ENCODE data around the gene MCRS1.
"Not testable (repeated sequence)": the region's sequence is repeated elsewhere in the genome, so short reads cannot be mapped to it uniquely, and the experiment has no call there.

Gene MCRS1

GRCh38 chr12:49541140-49541861 lies 26.6 kb downstream of the MCRS1 start:
- DNase-seq (ENCODE audit: low spot score), result no peak

GRCh38 chr12:49540229-49541139 lies 27.5 kb downstream of the MCRS1 start:
- no peak for DNase-seq (ENCODE audit: low spot score)

- DNase-seq (ENCODE audit: low spot score), result no peak
Measured at GRCh38 chr12:49539406-49540228, 28.3 kb downstream of the MCRS1 start.

GRCh38 chr12:49538510-49539403 lies 29.2 kb downstream of the MCRS1 start, which contains the start of gene KCNH3:
TSS of gene KCNH3 (plus strand) at chr12:49539030. CDS start at chr12:49539417, 387 bp downstream.
- peak; percentile 78 for DNase-seq (ENCODE audit: low spot score)

GRCh38 chr12:49537752-49538509 lies 30.0 kb downstream of the MCRS1 start:
- no peak for DNase-seq (ENCODE audit: low spot score)

GRCh38 chr12:49537231-49537751 lies 30.7 kb downstream of the MCRS1 start:
- no peak for DNase-seq (ENCODE audit: low spot score)

GRCh38 chr12:49536526-49537071 lies 31.3 kb downstream of the MCRS1 start:
- DNase-seq (ENCODE audit: low spot score), result no peak

- DNase-seq (ENCODE audit: low spot score), result no peak
Measured at GRCh38 chr12:49535921-49536525, 31.9 kb downstream of the MCRS1 start.

- no peak for DNase-seq (ENCODE audit: low spot score)
Measured at GRCh38 chr12:49534731-49535278, 33.1 kb downstream of the MCRS1 start.

GRCh38 chr12:49534122-49534521 lies 33.8 kb downstream of the MCRS1 start:
- not testable (repeated sequence) for DNase-seq (ENCODE audit: low spot score)

GRCh38 chr12:49533331-49533730 lies 34.6 kb downstream of the MCRS1 start:
- DNase-seq (ENCODE audit: low spot score), result no peak

GRCh38 chr12:49531745-49532144 lies 36.2 kb downstream of the MCRS1 start:
- no peak for DNase-seq (ENCODE audit: low spot score)

- DNase-seq (ENCODE audit: low spot score), result no peak
Measured at GRCh38 chr12:49529414-49529813, 38.5 kb downstream of the MCRS1 start.

- no peak for DNase-seq (ENCODE audit: low spot score)
Measured at GRCh38 chr12:49527361-49528130, 40.4 kb downstream of the MCRS1 start.

GRCh38 chr12:49525942-49526341 lies 42.0 kb downstream of the MCRS1 start:
- no peak for DNase-seq (ENCODE audit: low spot score)

- no peak for DNase-seq (ENCODE audit: low spot score)
Measured at GRCh38 chr12:49524660-49525324, 43.1 kb downstream of the MCRS1 start.

GRCh38 chr12:49521389-49521788 lies 46.6 kb downstream of the MCRS1 start:
- no peak for DNase-seq (ENCODE audit: low spot score)

GRCh38 chr12:49519574-49519936 lies 48.4 kb downstream of the MCRS1 start:
- no peak for DNase-seq (ENCODE audit: low spot score)

Measured in COLO829 (cell line).